PFSK-1 (cell line): ENCODE results near the gene GIPC1.

Experiments
- FOXP2 ChIP-seq: optimal IDR thresholded peaks from 2 replicates; pipeline ENCODE3; 2011; ENCODE audit warnings: borderline replicate concordance, control low read depth, inconsistent platforms; ENCODE audit not compliant: insufficient read depth; ENCODE audit errors: extremely low read length, extremely low read depth
- POLR2AphosphoS5 ChIP-seq: IDR thresholded peaks from 2 replicates; pipeline ENCODE4 v1.6.1; 2012; ENCODE audit warnings: low read depth, mild to moderate bottlenecking, control low read depth, low read length, moderate library complexity
- SIN3A ChIP-seq: IDR thresholded peaks from 2 replicates; pipeline ENCODE4 v1.6.1; 2012; ENCODE audit warnings: mild to moderate bottlenecking, low read length, moderate library complexity, borderline replicate concordance; ENCODE audit not compliant: insufficient read depth
- TAF1 ChIP-seq: IDR thresholded peaks from 2 replicates; pipeline ENCODE4 v1.6.1; 2012; ENCODE audit warnings: low read length, control low read depth, borderline replicate concordance; ENCODE audit not compliant: insufficient read depth
- TF ChIP-seq, protein P1 (sequence below), 2 experiments: IDR thresholded peaks; 2 replicates each; pipeline versions ENCODE4 v1.6.1 to v1.8.0; 2011 to 2012; ENCODE audit warnings: low read depth in 2 of 2, low read length in 2 of 2, control low read depth in 1 of 2, inconsistent platforms in 1 of 2, mild to moderate bottlenecking in 1 of 2, moderate library complexity in 1 of 2; ENCODE audit not compliant: insufficient read depth in 1 of 2

GIPC1 gene

DNA sequence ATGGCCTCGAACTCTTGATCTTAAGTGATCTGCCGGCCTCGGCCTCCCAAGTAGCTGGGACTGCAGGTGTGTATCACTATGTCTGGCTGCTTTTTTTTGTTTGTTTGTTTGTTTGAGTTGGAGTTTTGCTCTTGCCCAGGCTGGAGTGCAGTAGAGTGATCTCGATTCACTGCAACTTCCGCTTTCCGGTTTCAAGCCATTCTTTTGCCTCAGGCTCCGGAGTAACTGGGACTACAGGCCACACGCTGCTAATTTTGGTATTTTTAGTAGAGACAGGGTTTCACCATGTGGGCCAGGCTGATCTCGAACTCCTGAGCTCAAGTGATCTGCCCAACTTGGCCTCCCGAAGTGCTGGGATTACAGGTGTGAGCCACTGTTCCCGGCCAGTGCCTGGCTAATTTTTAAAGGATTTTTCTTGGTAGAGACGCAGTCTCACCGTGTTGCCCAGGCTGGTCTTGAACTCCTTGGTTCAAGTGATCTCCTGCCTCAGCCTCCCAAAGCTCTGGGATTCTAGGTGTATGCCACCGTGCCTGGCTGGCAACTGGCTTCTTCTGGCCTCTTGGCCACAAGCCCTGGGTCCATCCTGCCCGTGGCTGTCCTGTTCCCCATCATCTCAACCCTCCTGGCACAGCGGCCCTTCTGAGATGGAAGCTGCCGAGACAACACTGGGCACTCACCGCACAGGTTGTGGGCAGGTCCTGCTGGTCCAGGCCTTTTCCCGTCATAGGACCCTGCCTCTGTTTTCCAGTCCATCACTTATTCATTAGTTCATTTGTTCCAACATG lies 45.0 kb upstream of the GIPC1 start:
- TF ChIP-seq FOXP2 (no peak), SIN3A (no peak), TAF1 (no peak), POLR2AphosphoS5 (no peak)
- TF ChIP-seq, protein P1, sequence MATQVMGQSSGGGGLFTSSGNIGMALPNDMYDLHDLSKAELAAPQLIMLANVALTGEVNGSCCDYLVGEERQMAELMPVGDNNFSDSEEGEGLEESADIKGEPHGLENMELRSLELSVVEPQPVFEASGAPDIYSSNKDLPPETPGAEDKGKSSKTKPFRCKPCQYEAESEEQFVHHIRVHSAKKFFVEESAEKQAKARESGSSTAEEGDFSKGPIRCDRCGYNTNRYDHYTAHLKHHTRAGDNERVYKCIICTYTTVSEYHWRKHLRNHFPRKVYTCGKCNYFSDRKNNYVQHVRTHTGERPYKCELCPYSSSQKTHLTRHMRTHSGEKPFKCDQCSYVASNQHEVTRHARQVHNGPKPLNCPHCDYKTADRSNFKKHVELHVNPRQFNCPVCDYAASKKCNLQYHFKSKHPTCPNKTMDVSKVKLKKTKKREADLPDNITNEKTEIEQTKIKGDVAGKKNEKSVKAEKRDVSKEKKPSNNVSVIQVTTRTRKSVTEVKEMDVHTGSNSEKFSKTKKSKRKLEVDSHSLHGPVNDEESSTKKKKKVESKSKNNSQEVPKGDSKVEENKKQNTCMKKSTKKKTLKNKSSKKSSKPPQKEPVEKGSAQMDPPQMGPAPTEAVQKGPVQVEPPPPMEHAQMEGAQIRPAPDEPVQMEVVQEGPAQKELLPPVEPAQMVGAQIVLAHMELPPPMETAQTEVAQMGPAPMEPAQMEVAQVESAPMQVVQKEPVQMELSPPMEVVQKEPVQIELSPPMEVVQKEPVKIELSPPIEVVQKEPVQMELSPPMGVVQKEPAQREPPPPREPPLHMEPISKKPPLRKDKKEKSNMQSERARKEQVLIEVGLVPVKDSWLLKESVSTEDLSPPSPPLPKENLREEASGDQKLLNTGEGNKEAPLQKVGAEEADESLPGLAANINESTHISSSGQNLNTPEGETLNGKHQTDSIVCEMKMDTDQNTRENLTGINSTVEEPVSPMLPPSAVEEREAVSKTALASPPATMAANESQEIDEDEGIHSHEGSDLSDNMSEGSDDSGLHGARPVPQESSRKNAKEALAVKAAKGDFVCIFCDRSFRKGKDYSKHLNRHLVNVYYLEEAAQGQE (IDR thresholded peaks at IDR 0.05; ENCODE audit: insufficient read depth in 1 of 2, low read depth in 2 of 2, low read length in 2 of 2): no peak

DNA sequence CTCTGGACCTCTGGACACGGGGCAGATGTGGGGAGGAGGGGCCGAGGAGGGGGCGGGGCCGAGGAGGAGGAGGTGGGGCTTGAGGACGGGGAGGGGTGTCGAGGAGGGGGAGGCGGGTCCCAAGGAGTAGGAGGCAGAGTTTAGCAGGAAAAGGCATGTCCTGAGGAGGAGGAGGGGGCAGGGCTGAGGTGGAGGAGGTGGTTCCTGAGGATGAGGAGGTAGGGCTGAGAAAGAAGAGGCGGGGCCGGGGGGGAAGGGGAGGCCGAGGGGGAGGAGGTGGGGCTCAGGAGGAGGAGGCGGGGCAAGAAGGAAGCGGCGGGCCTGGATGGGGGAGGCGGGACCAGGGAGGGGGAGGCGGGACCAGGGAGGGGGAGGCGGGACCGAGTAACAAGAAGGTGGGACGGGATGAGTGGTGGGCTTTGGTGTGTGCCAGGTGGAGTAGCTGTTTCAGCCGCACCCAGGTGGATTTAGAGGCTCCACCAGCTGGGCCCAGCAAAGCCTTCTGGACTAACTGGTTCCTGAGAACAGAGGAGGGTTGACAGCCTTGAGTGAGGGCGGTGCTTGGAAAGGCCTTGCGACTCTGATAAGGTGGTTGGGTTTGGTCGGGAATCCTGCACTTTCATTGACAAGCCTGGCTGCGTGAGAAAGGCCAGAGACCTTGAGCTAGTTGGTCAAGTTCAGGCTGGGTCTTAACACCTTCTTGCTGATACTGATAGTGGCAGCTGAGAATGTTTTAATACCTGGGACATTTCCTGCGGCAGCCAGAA lies 41.2 kb upstream of the GIPC1 start:
- no peak for TF ChIP-seq POLR2AphosphoS5
- TF ChIP-seq SIN3A: no peak
- TF ChIP-seq, protein P1 (IDR thresholded peaks at IDR 0.05; ENCODE audit: insufficient read depth in 1 of 2, low read depth in 2 of 2, low read length in 2 of 2): no peak
- no peak for TF ChIP-seq TAF1
- no peak for TF ChIP-seq FOXP2

DNA sequence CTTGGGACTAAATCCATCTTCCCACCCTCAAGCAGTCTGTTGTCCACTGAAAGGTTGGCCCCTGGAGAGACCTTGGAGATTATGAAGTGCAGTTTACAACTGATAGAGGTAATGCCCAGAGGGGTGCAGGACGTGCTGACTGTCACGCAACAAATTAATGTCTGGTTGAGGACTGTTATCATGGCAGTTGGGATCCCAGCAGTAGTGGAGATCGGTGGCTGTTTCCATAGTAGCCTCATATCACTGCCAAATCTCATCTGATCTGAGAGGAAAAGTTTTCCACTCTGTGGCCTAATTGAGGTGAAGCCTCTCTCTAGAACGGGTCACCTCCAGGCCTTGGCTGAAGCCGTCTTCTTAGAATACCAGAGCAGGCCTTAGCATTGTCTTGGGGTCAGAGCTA lies 37.5 kb upstream of the GIPC1 start:
- TF ChIP-seq POLR2AphosphoS5 (no peak), SIN3A (no peak), TAF1 (no peak), FOXP2 (no peak)
- TF ChIP-seq, protein P1 (IDR thresholded peaks at IDR 0.05; ENCODE audit: insufficient read depth in 1 of 2, low read depth in 2 of 2, low read length in 2 of 2): no peak

DNA sequence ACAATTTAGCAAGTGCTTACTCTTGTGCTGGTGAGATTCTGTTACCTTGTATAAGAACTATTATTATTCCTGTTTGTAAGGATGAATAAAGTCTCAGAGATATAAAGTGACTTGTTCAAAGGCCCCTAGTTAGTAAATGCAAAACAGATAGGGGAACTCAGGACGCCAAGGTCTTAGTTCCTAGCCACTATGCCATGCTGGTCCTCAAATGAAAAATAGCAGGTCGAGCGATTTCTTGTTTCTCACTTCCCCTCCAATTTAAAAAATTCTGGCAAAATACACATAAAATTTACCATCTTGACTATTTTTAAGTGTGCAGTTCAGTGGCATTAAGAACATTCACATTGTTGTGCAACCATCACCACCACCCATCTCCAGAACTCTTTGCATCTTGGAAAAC lies 34.6 kb upstream of the GIPC1 start:
- TF ChIP-seq, protein P1 (IDR thresholded peaks at IDR 0.05; ENCODE audit: insufficient read depth in 1 of 2, low read depth in 2 of 2, low read length in 2 of 2): no peak
- TF ChIP-seq TAF1 (no peak), POLR2AphosphoS5 (no peak), SIN3A (no peak), FOXP2 (no peak)
